Subcutaneous adipose tissue (tissue), 4 donors: Measurements from ENCODE around the gene FLOT1. TPM values are rescaled to one million over a fixed set of nuclear protein-coding genes. Genes with fewer than 3 reads are reported as not detected.

Experiments used
- total RNA-seq, 4 donors: library from RNA; depleted of rRNA; stranded (reverse); fragments of >200 nt; gene quantifications; one replicate each; pipeline ENCODE4 v1.1.0, GENCODE V29; 2016
- TF ChIP-seq, protein P1 (sequence below): fragments of 450-650 bp; IDR thresholded peaks from one replicate; pipeline ENCODE4 v1.5.1; 2016; ENCODE audit warnings: low read depth, mild to moderate bottlenecking, control low read depth, antibody characterized with exemption, moderate library complexity

Gene FLOT1
- total RNA-seq, 4 donors from 2014 or later = 66.8 to 121 (median 105) TPM

GRCh38 chr6:30747902-30748769 is 5.6 kb upstream of the FLOT1 start:
- TF ChIP-seq, protein P1, sequence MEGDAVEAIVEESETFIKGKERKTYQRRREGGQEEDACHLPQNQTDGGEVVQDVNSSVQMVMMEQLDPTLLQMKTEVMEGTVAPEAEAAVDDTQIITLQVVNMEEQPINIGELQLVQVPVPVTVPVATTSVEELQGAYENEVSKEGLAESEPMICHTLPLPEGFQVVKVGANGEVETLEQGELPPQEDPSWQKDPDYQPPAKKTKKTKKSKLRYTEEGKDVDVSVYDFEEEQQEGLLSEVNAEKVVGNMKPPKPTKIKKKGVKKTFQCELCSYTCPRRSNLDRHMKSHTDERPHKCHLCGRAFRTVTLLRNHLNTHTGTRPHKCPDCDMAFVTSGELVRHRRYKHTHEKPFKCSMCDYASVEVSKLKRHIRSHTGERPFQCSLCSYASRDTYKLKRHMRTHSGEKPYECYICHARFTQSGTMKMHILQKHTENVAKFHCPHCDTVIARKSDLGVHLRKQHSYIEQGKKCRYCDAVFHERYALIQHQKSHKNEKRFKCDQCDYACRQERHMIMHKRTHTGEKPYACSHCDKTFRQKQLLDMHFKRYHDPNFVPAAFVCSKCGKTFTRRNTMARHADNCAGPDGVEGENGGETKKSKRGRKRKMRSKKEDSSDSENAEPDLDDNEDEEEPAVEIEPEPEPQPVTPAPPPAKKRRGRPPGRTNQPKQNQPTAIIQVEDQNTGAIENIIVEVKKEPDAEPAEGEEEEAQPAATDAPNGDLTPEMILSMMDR = no peak

DNA sequence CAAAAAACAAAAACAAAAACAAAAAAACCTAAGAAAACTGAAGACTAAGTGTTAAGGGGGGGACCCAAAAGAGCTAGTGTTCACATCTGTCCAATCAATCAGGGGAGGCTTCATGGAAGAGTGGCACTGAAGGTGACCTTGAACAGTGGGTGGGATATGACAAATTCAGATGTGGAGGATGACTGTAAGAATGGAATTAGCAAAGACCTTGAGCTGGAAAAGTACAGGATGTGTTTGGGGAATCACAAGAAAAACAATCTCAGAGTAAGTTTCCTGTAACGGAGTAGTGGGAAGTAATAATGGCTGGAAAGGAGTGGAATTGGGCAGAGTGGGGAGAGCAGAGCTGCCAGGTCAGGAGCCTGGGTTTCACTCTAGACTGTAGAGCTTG is 4.8 kb upstream of the FLOT1 start:
- TF ChIP-seq, protein P1 = no peak

DNA sequence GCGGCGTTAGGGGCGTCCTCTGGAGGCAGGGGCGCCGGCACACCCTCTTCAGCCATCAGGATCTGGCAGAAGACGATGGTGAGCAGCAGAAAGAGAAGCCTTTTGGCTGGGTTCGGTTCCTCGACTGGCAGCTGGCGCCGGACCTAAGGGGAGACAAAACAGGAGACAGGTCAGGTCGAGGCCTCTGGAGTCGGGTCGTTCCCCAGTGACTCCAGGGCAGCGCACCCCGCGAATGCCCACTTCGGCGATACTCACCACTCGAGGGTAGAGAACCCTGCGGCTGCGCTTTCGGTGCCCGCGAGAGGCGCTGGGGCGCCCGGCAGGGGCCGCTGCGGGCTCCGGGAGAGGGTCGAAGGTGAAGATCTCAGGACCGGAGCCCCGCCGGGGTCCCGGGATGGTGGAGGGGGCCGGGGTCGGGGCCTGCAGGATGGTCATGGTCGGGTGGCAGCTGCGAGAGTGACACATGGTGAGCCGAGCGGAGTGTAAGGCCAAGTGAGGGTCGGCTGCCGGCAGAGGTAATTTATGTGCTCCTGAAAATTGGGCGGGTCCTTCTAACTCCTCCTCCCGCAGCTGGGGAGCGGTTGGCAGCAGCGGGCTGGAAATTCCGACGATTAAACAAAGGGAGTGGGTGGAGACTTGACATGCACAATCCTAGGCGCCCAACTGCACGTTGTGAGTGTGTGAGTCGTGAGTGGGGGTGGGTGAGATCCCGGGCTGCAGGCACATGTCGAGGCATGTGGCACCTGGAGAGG is 1.7 kb upstream of the FLOT1 start, which contains the start of gene IER3:
TSS of gene IER3 (minus strand) at position 494 of the 752 bp plus-strand sequence. CDS start at position 465, 29 bp downstream.
- TF ChIP-seq, protein P1 = no peak

GRCh38 chr6:30743099-30744053 is 889 bp upstream of the FLOT1 start:
- TF ChIP-seq, protein P1 = no peak

DNA sequence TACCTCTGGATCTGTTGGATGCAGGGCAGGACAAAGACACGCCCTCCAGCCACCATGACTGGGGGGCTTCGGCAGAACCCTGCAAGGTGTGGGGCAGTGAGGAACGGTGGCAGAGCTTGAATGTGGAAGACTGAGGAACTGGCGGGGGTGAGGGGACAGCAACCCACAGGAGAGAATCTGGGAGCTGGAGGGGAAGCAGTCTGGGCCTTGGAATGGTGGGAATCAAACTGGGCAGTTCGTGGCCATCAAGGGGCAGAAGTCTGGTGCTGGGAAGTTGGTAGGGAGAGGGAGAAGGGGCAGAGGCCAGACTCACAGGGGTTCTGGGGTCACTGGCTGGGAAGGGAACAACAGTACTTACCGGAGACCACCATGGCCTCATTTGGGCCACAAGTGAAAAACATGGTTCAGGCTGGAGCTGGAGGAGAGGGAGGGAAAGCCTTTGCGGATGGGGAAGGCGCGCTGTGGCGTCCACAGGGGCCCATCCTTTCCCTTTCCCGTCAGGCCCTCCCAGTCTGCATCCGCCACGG is 635 bp downstream of the FLOT1 start:
- TF ChIP-seq, protein P1 = no peak

DNA sequence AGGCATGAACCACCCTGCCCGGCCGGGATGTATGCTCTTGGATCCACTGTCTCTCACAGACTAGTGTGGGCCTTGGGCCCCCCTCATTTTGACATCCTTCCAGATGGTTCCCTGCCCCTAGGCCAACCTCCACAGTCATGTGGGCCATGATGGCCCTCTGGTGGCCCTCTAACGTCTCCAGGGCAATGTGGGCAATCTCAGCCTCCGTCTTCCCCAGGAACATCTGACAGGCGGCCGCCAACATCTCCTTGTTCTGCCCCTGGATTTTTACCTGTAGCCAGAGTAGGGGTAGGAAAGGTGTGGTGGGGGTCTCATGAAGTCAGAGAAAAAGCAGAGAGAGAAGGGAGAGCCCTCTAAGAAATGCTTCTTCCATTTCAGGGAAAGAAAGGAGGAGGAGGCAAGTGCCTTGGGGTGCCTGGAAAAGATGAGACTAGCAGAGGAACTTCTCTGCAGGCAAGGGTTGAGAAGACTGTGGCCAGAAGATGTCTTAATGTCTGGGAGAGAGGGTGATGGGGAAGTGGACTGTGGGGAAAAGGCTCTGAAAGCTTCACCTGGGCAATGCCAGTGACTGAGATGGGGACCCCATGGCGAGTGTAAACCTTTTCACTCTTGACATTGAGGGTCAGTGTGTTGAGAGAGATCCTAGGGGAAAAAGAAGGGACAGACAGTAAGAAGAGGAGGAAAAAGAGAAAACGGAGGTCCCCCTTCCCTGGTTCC is 1.3 kb downstream of the FLOT1 start:
- TF ChIP-seq, protein P1 = no peak
